ENCODE results near the gene COX6A2. TPM values are rescaled to one million over a fixed set of nuclear protein-coding genes. Genes with fewer than 3 reads are reported as not detected.

Gene COX6A2
- total and polyA plus RNA-seq, 8 donors: 0.67 TPM; not detected in 7

GRCh38 chr16:31474773-31475738 lies 46.9 kb upstream of the COX6A2 start:
- H3K4me1 ChIP-seq: peaks cover 16 to 56% of the 10 kb centered on the region in 2 donors
- peaks cover 0 to 50% of the 10 kb centered on the region in 2 donors for H3K36me3 ChIP-seq
- no peaks in the 10 kb centered on the region for H3K9me3 ChIP-seq
- intact Hi-C loops (cut with DNase I): no loop called here
- no peak overlapping the region for H3K27ac ChIP-seq
- peaks cover 0 to 19% of the 10 kb centered on the region in 2 donors for H3K27me3 ChIP-seq
- no peak overlapping the region for H3K4me3 ChIP-seq
- DNase-seq (no peak), ATAC-seq (no peak)
- TF ChIP-seq CTCF (IDR thresholded peaks at IDR 0.05): no peak

- H3K36me3 ChIP-seq: peaks cover 0 to 50% of the 10 kb centered on the region in 2 donors
- no peak for DNase-seq
- no peaks in the 10 kb centered on the region for H3K9me3 ChIP-seq
- no peak for TF ChIP-seq CTCF (IDR thresholded peaks at IDR 0.05)
- H3K4me3 ChIP-seq: no peak overlapping the region
- no peak overlapping the region for H3K27ac ChIP-seq
- intact Hi-C loops (cut with DNase I): no loop called here
- ATAC-seq: no peak
- peaks cover 16 to 47% of the 10 kb centered on the region in 2 donors for H3K4me1 ChIP-seq
- peaks cover 0 to 19% of the 10 kb centered on the region in 2 donors for H3K27me3 ChIP-seq
Measured at GRCh38 chr16:31474173-31474714, 46.1 kb upstream of the COX6A2 start.

GRCh38 chr16:31473264-31473984 lies 45.3 kb upstream of the COX6A2 start:
- H3K4me3 ChIP-seq: peak overlapping the region in 1 of 2 donors; percentile 56
- peaks cover 16 to 45% of the 10 kb centered on the region in 2 donors for H3K4me1 ChIP-seq
- ATAC-seq (no peak), DNase-seq (peak in 1 of 4 donors; percentile 62)
- peak overlapping the region in 1 of 2 donors; percentile 82 for H3K27ac ChIP-seq
- no peak for TF ChIP-seq CTCF (IDR thresholded peaks at IDR 0.05)
- H3K27me3 ChIP-seq: peaks cover 0 to 19% of the 10 kb centered on the region in 2 donors
- peaks cover 0 to 46% of the 10 kb centered on the region in 2 donors for H3K36me3 ChIP-seq
- no peaks in the 10 kb centered on the region for H3K9me3 ChIP-seq
- intact Hi-C loops (cut with DNase I): no loop called here

GRCh38 chr16:31472709-31473203 lies 44.6 kb upstream of the COX6A2 start:
- peak overlapping the region; percentile 82 to 93 for H3K27ac ChIP-seq
- intact Hi-C loops (cut with DNase I): no loop called here
- peak; percentile 67 for ATAC-seq
- H3K27me3 ChIP-seq: peaks cover 0 to 19% of the 10 kb centered on the region in 2 donors
- DNase-seq: peak; percentile 76 to 91 (median 90)
- H3K4me3 ChIP-seq: peak overlapping the region; percentile 56 to 62
- H3K4me1 ChIP-seq: peaks cover 16 to 45% of the 10 kb centered on the region in 2 donors
- H3K9me3 ChIP-seq: no peaks in the 10 kb centered on the region
- H3K36me3 ChIP-seq: peaks cover 0 to 41% of the 10 kb centered on the region in 2 donors
- TF ChIP-seq CTCF (IDR thresholded peaks at IDR 0.05): peak; percentile 60 to 70
